ENCODE measurements around the gene BCAS3.

BCAS3 gene

GRCh38 chr17:60676758-60677307 lies 818 bp upstream of the BCAS3 start:
- no peak for DNase-seq

DNA sequence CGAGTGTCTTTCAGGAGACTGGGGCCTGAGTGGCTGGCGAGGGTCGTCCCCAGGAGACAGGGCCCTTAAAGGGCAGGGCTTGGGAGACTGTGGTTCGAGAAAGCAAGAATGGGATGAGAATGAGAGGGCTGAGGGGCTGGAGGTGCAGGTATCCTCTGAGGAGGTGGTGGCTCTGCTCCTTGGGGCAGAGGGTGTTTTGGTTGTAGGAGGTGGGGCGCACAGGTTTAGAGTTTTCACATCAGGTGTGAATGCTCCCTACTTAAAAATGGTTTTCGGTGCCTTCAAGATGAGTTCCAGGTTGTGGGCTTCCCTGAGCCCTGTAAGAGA lies 430 bp downstream of the BCAS3 start:
- no peak for DNase-seq

DNA sequence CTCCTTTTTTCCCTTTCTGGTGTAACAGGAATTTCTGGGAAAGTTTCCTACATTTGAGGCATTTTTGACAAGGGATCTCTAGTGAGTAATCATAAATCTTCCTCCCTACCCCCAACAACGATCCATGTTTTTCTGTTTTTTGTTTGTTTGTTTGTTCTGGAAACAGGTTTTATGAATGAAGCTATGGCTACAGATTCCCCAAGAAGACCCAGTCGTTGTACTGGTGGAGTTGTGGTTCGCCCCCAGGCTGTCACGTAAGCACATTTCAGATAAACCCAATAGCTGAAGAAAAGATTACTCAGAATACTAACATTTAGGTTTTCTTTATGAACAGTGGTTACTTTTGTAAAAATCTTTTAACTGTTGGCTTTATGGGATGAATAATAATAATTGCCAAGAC lies 1.6 kb downstream of the BCAS3 start:
- no peak for DNase-seq

- DNase-seq = no peak
Observed at GRCh38 chr17:60680754-60681153, 3.1 kb downstream of the BCAS3 start.

GRCh38 chr17:60685437-60685836 lies 7.8 kb downstream of the BCAS3 start:
- DNase-seq = no peak

DNA sequence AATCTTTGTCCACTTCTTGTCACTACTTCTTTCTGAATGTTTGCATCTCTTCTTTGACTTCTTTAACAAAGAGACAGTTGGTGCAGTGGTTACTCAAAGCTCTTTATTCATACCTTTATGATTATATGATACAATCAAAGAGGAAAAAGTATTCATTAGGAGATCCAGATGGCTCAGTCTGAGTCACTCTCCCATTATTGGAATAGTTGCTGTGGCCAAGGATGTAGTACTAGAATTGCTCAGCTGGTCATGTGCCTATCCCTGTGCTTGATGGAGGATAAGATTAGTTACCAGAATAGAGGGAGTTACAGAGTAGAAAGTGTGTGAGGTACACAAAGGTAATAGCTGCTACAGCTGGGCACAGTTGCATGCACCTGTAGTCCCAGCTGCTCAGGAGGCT lies 18.3 kb downstream of the BCAS3 start:
- DNase-seq = peak; percentile 6

DNA sequence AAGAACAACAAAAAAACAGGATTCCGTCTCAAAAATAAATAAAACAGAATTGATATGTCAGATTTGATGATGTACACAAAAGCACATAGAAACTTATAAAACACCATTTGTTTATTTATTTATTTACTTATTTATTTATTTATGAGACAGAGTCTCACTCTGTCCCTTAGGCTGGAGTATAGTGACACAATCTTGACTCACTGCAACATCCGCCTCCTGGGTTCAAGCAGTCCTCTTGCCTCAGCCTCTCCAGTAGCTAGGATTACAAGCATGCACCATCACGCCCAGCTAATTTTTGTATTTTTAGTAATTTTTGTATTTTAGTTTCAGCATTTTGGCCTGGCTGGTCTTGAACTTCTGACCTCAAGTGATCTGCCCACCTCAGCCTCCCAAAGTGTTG lies 21.4 kb downstream of the BCAS3 start:
- DNase-seq = no peak

DNA sequence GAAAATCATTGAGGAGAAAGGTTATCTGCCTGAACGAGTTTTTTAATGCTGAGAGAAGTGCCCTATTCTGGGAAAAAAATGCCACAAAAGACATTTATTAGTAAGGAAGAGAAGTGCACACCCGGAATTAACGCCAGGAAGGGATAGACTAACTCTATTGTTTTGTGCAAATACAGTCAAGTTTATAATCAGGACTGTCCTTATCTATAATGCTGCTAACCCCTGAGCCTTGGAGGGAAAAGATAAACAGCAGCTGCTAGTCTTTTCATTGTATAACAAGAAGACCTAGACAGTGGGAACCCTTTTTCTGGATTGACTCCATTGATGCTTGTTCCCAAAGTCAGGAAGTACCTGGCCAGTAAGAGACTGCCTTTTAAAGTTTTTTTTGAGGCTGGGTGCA lies 26.5 kb downstream of the BCAS3 start:
- no peak for DNase-seq

- DNase-seq = no peak
Observed at GRCh38 chr17:60712675-60713074, 35.0 kb downstream of the BCAS3 start.

- no peak for DNase-seq
Observed at GRCh38 chr17:60713608-60714007, 36.0 kb downstream of the BCAS3 start.

GRCh38 chr17:60716766-60717165 lies 39.1 kb downstream of the BCAS3 start:
- no peak for DNase-seq

DNA sequence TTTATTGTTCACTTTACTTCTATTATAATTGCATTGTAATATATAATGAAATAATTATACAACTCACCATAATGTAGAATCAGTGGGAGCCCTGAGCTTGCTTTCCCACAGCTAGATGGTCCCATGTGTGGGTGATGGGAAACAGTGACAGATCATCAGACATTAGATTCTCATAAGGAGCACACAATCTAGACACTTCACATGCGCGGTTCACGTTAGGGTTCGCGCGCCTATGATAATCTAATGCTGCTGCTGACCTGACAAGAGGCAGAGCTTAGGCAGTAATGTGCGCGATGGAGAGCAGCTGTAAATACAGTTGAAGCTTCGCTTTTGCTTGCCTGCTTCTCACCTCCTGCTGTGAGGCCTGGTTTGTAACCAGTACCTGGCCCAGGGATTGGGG lies 40.2 kb downstream of the BCAS3 start:
- no peak for DNase-seq

DNA sequence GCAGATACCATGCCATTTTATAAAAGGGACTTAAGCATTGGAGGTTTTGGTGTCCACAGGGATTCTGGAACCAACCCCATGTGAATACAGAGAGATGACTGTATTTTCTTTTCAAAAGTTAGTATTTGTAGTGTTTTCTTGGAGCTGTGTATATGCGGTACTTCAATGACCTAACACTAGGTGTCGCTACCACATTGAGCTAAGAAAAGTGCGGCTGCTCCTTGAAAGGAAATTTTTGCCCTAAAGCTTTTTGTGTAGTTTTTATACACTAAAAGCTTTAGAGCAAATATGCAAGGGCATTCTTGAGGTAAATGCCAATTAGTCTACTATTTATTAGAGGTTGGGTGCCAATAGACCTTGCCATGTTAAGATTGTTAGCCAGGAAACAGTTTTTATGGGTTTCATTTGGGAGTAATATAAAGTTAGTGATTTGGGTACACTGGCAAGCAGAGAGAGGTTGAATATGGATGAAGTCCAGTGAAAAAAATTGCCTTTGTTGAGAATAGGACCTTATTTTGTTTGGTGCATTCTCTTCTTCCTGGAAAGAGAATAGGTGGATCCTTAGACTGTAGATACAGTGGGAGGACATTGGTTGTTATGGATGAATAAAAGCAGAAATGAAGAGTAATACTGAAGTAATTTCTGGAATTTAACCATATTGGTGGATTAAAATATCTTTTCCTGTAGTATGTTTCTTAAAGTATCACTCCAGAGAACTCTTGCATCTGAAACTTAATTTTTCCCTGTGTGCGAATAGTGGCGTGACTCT lies 43.3 kb downstream of the BCAS3 start:
- peak; percentile 67 for DNase-seq

DNA sequence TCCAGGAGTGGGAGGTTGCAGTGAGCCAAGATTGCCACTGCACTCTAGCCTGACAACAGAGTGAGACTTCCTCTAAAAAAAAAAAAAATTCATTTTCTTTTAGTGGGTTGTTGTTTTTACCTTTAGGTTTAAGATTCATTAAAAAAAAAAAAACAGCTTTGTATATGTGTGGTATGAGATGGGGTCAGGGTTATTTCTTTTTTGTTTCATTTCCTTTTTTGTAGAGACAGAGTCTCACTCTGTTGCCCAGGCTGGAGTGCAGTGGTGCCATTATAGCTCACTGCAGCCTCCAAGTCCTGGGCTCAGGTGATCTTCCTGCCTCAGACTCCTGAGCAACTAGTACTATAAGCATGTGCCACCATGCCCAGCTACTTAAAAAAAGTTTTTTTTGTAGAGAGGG lies 47.0 kb downstream of the BCAS3 start:
- DNase-seq = no peak

GRCh38 chr17:60729854-60730253 lies 52.2 kb downstream of the BCAS3 start:
- no peak for DNase-seq

- no peak for DNase-seq
Observed at GRCh38 chr17:60730273-60730672, 52.6 kb downstream of the BCAS3 start.

DNA sequence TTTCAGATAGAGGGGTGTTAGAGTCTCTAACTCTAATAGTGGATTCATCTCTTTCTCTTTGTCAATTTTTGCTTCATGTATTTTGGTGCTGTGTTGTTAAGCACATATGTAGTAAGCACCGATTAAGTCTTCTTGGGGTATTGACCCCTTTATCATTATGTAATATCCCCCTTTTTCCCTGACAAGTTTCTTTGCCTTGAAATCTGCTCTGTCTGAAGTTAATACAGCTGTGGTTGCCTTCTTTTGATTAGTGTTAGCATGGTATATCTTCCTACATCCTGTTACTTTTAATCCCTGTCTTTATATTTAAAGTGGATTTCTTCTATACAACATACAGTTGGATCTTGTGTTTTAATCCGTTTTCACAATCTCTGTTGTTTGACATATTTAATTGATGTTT lies 60.6 kb downstream of the BCAS3 start:
- no peak for DNase-seq

DNA sequence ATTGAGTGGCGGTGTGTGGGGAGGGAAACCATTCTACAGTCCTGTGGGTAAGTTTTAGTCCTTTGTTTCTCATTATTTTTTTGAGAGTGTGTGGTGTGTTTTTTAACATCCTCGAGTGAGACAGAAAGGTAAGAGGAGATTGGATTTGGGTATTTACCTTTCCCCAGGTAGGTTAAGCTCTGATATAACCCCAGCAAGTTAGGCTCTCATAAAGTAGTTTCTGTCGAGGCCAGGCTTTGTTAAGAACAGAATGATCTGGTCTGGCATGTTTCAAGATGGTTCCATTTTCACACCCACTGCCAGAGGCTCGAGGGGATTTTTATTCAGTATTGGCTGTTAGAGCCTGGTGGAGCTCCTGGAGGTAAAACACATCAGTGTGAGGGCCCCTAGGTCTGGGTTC lies 62.9 kb downstream of the BCAS3 start:
- DNase-seq = no peak

GRCh38 chr17:60741031-60741430 lies 63.4 kb downstream of the BCAS3 start:
- no peak for DNase-seq

- DNase-seq = no peak
Observed at GRCh38 chr17:60743282-60743681, 65.6 kb downstream of the BCAS3 start.

- peak; percentile 74 for DNase-seq
Observed at GRCh38 chr17:60743799-60744198, 66.1 kb downstream of the BCAS3 start.

GRCh38 chr17:60744355-60744966 lies 66.8 kb downstream of the BCAS3 start:
- DNase-seq = peak; percentile 26

- no peak for DNase-seq
Observed at GRCh38 chr17:60745544-60745943, 67.9 kb downstream of the BCAS3 start.

DNA sequence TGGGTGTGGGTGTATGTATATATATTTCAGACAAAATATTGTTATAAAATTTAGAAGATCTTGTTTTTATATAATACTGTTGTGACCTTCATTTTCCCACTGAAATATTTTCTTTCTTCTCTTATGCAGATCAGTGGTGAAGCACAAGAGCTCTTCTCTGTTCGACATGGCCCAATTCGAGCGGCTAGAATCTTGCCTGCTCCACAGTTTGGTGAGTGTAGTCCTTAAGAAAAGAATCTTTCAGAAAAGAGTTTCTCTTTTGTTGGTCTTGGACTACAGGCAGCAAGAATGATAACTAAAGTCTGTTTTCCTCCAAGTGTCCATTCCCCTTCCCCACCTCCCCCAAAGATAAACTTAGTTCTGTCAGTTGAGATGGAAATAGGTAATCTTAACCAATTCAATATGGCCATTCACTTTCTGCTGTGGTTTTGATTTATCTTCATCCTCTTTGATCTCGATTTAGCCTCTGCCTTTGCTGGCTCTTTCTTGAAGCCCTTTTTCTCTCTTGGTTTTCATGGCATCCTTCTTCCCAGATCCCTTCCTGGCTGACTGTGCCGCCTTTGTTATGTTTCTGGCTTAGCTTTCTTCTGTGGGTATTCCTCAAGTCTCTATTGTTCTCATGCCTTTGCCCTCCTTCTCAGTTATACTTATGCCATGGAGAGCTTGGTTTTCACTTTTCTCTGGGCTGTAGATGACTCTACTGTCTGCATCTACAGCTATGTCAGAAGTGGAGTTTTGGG lies 69.6 kb downstream of the BCAS3 start:
- no peak for DNase-seq

Measured in fibroblast of skin of right quadriceps (primary cell).